ENCODE data around the gene FCGR3B.
"Not testable (repeated sequence)": the region's sequence is repeated elsewhere in the genome, so short reads cannot be mapped to it uniquely, and the experiment has no call there.

- not testable (repeated sequence) for TF ChIP-seq POLR2A, SPI1, POLR2AphosphoS5 (IDR thresholded peaks at IDR 0.05; ENCODE audit: low read depth, low read length)
Observed at GRCh38 chr1:161638251-161638993, 7.4 kb upstream of the FCGR3B start.

All from GM12891 (cell line).